Measurements from ENCODE around the gene CPNE5.

DNA sequence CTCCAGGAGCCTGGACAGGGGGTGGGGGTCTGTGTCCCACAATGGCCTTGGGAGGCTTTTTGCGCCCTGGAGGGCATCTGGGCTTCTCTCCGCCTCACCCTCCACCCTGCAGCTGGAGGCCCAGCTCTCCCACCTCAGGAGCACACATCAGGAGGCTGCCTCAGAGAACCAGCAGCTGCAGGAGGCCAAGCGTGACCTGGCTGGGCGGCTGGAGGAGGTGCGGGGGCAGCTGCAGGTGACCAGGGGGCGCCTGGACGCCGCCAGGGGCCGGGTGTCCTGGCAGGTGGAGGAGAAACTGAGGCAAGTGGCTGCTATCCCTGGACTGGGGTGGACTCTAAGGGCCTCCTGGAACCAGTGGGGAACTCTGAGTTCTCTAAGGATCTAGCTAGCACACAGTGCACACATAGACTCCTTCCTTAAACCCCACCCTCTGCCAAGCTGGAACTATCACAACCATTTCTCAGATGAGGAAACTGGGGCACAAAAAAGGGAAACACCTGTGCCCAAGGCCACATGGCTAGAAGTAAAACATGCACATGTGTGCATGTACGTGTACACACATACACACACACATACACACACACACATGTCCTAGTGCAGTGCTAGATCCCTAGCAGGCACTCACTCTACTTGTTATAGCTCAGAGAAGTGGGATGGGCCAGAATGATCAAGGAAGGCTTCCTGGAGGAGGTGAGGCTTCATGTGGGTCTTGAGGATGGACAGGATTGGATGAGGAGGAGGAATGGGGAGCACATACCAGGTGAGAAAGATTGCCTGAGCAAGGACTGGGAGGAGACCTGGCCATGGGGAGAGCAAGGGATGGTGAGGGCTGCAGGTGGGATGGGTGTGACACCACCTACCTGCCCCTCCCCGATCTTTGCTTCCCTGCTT lies 118.7 kb downstream of the CPNE5 start:
- TF ChIP-seq CHD1 (IDR thresholded peaks at IDR 0.05; ENCODE audit: low read length) (no peak), SREBF1 (IDR thresholded peaks at IDR 0.05; ENCODE audit: borderline replicate concordance, low read depth, low read length) (no peak), POLR3A (IDR thresholded peaks at IDR 0.05; ENCODE audit: borderline replicate concordance, extremely low read depth, insufficient read depth, insufficient read length) (no peak), MXI1 (IDR thresholded peaks at IDR 0.05; ENCODE audit: low read depth, low read length) (no peak), BDP1 (IDR thresholded peaks at IDR 0.05; ENCODE audit: insufficient read depth, insufficient read length) (no peak), HDGF (IDR thresholded peaks at IDR 0.05) (no peak), SMARCA5 (IDR thresholded peaks at IDR 0.05) (peak; percentile 84; the same call in 1 of the 2 replicates), CEBPB (tag; IDR thresholded peaks at IDR 0.05) (no peak)
- TF ChIP-seq, protein P1, sequence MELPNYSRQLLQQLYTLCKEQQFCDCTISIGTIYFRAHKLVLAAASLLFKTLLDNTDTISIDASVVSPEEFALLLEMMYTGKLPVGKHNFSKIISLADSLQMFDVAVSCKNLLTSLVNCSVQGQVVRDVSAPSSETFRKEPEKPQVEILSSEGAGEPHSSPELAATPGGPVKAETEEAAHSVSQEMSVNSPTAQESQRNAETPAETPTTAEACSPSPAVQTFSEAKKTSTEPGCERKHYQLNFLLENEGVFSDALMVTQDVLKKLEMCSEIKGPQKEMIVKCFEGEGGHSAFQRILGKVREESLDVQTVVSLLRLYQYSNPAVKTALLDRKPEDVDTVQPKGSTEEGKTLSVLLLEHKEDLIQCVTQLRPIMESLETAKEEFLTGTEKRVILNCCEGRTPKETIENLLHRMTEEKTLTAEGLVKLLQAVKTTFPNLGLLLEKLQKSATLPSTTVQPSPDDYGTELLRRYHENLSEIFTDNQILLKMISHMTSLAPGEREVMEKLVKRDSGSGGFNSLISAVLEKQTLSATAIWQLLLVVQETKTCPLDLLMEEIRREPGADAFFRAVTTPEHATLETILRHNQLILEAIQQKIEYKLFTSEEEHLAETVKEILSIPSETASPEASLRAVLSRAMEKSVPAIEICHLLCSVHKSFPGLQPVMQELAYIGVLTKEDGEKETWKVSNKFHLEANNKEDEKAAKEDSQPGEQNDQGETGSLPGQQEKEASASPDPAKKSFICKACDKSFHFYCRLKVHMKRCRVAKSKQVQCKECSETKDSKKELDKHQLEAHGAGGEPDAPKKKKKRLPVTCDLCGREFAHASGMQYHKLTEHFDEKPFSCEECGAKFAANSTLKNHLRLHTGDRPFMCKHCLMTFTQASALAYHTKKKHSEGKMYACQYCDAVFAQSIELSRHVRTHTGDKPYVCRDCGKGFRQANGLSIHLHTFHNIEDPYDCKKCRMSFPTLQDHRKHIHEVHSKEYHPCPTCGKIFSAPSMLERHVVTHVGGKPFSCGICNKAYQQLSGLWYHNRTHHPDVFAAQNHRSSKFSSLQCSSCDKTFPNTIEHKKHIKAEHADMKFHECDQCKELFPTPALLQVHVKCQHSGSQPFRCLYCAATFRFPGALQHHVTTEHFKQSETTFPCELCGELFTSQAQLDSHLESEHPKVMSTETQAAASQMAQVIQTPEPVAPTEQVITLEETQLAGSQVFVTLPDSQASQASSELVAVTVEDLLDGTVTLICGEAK (IDR thresholded peaks at IDR 0.05), result no peak
- TF ChIP-seq, protein P1 (CRISPR knock-in tag; IDR thresholded peaks at IDR 0.05), result no peak
- TF ChIP-seq, protein P2, sequence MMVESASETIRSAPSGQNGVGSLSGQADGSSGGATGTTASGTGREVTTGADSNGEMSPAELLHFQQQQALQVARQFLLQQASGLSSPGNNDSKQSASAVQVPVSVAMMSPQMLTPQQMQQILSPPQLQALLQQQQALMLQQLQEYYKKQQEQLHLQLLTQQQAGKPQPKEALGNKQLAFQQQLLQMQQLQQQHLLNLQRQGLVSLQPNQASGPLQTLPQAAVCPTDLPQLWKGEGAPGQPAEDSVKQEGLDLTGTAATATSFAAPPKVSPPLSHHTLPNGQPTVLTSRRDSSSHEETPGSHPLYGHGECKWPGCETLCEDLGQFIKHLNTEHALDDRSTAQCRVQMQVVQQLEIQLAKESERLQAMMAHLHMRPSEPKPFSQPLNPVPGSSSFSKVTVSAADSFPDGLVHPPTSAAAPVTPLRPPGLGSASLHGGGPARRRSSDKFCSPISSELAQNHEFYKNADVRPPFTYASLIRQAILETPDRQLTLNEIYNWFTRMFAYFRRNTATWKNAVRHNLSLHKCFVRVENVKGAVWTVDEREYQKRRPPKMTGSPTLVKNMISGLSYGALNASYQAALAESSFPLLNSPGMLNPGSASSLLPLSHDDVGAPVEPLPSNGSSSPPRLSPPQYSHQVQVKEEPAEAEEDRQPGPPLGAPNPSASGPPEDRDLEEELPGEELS (CRISPR knock-in tag; IDR thresholded peaks at IDR 0.05; ENCODE audit: borderline replicate concordance), result no peak
- TF ChIP-seq, protein P3, sequence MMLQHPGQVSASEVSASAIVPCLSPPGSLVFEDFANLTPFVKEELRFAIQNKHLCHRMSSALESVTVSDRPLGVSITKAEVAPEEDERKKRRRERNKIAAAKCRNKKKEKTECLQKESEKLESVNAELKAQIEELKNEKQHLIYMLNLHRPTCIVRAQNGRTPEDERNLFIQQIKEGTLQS (IDR thresholded peaks at IDR 0.05), result no peak
- TF ChIP-seq, protein P3 (CRISPR knock-in tag; conservative IDR thresholded peaks at IDR 0.05), result no peak
- TF ChIP-seq, protein P4, sequence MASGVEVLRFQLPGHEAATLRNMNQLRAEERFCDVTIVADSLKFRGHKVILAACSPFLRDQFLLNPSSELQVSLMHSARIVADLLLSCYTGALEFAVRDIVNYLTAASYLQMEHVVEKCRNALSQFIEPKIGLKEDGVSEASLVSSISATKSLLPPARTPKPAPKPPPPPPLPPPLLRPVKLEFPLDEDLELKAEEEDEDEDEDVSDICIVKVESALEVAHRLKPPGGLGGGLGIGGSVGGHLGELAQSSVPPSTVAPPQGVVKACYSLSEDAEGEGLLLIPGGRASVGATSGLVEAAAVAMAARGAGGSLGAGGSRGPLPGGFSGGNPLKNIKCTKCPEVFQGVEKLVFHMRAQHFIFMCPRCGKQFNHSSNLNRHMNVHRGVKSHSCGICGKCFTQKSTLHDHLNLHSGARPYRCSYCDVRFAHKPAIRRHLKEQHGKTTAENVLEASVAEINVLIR (CRISPR knock-in tag; IDR thresholded peaks at IDR 0.05), result no peak
- TF ChIP-seq, protein P5, sequence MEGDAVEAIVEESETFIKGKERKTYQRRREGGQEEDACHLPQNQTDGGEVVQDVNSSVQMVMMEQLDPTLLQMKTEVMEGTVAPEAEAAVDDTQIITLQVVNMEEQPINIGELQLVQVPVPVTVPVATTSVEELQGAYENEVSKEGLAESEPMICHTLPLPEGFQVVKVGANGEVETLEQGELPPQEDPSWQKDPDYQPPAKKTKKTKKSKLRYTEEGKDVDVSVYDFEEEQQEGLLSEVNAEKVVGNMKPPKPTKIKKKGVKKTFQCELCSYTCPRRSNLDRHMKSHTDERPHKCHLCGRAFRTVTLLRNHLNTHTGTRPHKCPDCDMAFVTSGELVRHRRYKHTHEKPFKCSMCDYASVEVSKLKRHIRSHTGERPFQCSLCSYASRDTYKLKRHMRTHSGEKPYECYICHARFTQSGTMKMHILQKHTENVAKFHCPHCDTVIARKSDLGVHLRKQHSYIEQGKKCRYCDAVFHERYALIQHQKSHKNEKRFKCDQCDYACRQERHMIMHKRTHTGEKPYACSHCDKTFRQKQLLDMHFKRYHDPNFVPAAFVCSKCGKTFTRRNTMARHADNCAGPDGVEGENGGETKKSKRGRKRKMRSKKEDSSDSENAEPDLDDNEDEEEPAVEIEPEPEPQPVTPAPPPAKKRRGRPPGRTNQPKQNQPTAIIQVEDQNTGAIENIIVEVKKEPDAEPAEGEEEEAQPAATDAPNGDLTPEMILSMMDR (IDR thresholded peaks at IDR 0.05 in 2 of 3, conservative IDR thresholded peaks at IDR 0.05 in 1 of 3; ENCODE audit: insufficient read depth in 2 of 3, low read depth in 1 of 3, low read length in 3 of 3), result no peak
